HG03103 (cell line): ENCODE data around the gene USP15.
A peak's percentile ranks its signal among the peaks of the same experiment; 100 is the strongest.
"Not testable (repeated sequence)": the region's sequence is repeated elsewhere in the genome, so short reads cannot be mapped to it uniquely, and the experiment has no call there.

Experiments
- ATAC-seq: cut with Tn5 transposase; IDR thresholded peaks from one replicate; pipeline ENCODE4 v1.9.1; 2021; ENCODE audit warnings: low read depth; ENCODE audit not compliant: unreplicated experiment

The USP15 gene

DNA sequence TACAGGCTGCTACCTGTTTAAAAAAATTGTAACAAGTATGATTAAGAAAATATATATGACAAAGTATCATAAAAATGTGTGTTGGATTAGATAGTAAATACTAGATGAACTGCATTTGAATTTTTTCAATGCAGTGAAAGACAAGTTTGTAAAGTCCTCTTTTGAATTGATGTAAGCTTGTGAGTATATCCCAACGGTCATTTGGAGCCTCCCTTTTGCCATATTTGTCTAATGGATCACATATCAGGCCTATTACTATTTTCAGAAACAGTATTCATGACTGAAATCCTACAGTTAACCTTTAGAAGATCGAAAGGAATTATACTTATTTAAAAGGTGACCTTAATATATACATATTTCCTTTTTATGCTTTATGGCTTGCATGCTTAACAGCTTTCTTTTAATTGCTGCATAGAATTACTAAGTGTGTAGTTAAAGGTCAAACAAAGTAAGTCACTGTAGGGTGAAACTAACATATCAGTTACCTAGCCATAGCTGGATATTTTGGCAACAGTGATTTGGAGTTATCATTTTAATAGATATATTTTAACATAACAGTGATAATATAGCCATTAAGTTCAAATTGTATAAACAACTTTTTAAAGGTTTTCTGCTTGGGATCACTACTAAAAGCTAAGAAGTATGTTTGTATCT is 53.6 kb downstream of the USP15 start:
- ATAC-seq, result no peak

DNA sequence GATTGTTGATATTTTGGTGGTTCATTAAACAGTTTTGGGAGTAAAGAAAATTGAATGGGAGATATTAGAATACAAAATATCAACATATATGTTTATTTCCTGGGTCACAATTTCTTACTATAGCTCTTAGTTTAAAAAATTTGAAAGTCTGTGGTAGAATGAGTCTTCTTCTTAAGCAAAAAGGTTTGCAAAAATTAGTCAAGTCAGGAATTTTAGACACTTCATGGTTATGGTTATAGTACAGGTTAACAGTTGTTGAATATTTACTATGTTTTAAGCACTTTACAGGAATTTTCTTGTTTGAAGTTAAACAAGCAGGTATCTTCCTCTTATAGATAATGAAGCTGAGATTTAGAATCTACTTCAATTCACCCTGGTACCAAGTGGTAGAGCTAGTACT is 56.8 kb downstream of the USP15 start:
- ATAC-seq, result no peak

DNA sequence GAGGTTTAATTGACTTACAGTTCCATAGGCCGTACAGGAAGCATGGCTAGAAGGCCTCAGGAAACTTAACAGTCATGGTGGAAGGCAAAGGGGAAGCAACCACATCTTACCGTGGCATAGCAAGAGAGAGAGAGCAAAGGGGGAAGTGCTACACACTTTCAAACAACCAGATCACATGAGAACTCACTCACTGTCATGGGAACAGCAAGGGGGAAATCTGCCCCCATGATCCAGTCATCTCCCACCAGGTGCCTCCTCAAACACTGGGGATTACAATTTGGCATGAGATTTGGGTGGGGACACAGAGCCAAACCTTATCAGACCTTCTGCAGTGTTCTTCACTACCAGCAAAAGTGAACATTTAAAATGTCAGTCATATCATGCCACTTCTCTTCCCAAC is 58.9 kb downstream of the USP15 start:
- ATAC-seq, result no peak

DNA sequence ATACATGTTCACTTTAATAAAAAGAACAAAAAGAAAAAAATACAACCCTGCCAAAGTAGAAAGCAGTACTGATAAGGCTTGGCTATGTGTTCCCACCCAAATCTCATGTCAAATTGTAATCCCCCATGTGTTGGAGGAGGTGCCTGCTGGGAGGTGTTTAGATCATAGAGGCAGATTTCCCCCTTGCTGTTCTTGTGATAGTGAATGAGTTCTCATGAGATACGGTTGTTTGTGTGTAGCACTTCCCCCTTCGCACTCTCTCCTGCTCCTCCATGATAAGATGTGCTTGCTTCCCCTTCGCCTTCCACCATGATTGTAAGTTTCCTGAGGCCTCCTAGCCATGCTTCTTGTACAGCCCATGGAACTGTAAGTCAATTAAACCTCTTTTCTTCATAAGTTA is 59.9 kb downstream of the USP15 start:
- ATAC-seq, result no peak

DNA sequence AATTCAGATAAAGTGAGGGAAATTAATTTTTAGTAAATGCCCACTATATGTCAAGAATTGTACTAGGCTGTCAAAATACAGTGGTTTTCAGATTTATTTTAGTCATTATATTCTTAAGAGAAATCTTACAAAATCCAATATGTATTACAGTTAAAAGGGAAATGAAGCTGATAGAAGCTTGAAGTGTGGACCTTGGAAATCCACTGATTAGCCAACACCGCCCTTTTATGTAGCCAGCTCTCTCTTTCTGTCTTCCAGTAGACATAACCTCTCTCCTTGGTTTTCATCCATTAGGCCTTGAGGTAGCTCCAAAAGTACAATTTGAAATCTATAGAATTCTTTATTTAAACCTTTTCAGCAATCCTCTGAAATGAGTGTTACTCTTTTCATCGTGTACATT is 63.2 kb downstream of the USP15 start:
- no peak for ATAC-seq

DNA sequence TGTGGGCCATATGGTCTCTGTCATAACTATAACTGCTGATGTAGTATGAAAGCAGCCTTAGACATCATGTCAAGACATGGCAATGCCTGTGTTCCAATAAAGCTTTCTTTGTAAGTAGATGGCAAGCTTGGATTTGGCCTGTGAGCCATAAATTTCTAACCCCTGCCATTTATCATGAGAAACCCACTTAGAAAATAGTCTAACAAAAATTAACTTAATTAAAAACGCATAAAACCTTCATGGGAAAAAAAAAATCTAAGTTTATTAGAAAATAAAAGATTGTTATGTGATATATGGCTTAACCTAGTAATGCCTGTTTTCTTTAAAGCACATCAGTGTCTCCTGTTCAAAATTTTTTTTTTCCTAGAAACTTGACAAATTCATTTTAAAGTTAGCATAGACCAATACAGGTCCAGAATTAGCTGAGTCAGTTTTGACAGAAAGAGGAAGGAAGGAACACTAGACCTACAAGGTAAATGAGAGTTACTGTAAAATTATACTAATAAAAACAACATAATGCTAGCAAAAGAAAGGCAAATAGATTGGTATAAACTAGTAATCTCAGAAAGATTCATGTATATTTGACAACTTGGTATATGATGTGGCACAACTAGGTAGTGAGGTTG is 68.2 kb downstream of the USP15 start:
- ATAC-seq, result no peak

DNA sequence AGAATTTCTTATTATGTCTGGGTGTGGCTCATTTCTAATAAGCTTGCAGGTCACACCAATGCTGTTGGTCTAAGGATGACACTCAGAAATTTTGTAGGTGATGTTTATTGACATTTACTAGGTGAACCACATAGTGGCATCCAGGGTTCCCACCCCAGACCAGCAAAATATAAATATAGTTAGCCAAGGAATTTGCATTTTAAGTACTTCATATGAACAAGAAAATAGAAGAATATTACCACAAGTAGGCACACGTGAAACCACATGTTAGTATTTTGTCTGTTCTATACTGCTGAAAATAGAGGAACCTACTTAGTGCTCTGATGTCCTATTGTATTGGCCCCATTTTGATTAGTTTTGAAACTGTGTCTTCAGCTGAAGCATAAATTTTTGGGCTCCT is 71.1 kb downstream of the USP15 start:
- peak; percentile 74 for ATAC-seq

DNA sequence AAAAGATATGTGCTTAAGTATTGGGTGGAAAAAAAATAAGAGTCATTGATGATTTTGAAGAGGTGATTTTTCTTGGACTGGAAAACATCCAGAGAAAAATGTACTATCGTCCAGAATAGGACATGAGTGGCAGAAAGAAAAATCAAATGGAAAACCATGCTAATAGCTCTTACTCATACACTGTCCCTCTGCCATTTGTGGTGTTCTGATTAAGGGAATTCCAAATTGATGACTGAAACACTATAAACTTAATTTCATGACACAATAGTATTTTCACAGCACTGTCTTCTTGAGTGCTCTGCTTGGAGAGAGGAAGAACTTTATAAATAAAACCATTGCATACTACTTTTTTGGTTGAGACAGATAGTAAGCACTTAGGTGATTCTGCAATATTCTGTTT is 72.4 kb downstream of the USP15 start:
- no peak for ATAC-seq

DNA sequence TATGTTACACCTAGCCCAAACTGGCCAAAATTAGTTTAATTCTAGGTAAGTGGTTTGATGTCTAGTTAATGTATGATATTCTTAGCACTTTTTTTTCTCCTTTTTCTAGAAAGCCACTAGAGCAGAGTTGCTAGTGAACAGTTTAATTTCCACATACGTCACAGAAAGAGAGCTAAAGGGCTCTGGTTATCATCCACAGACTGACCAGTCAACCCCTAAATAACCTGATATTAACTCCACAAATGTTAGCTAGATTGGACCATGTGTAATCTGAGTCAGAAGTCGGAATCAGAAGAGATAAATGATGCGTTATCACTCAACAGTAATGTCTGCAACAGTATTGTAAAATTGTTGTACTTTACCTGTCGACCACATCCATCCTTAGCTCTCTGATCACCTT is 74.9 kb downstream of the USP15 start:
- no peak for ATAC-seq

DNA sequence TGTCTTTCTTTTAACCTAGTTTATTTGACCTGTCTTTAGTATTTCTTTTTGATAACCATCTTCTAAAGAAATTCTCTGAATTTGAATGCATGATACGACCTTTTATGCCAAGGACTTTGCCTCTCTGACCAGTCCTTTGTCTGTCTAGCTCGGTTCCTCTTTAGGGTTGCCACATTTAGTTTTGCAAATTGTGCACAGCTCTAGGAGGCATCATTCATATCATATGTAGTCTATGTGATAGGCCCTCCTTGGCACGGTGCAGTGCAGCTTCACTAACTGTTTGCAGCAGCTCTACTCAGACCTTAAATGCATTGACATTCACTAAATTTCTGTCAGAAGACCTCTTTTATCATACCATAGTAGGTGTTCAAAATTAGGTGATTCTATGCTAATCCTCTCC is 75.6 kb downstream of the USP15 start:
- no peak for ATAC-seq

DNA sequence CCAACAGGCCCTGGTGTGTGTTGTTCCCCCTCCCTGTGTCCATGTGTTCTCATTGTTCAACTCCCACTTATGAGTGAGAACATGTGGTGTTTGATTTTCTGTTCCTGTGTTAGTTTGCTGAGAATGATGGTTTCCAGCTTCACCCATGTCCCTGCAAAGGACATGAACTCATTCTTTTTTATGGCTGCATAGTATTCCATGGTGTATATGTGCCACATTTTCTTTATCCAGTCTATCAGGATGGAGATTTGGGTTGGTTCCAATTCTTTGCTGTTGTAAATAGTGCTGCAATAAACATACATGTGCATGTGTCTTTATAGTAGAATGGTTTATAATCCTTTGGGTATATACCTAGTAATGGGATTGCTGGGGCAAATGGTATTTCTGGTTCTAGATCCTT is 77.4 kb downstream of the USP15 start:
- not testable (repeated sequence) for ATAC-seq

DNA sequence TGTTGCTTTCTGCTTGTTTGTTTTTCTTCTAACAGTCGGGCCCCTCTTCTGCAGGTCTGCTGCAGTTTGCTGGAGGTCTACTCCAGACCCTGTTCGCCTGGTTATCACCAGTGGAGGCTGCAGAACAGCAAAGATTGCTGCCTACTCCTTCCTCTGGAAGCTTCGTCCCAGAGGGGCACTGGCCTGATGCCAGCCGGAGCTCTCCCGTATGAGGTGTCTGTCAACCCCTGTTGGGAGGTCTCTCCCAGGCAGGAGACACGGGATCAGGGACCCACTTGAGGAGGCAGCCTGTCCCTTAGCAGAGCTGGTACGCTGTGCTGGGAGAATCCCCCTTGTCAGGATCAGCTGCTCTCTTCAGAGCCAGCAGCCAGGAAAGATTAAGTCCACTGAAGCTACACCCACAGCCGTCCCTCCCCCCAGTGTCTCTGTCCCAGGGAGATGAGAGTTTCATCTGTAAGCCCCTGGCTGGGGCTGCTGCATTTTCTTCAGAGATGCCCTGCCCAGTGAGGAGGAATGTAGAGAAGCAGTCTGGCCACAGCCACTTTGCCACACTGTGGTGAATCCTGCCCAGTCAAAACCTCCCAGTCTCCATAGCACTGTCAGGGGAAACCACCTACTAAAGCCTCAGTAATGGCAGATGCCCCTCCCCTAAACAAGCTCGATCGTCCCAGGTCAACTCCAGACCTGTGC is 82.6 kb downstream of the USP15 start:
- not testable (repeated sequence) for ATAC-seq

DNA sequence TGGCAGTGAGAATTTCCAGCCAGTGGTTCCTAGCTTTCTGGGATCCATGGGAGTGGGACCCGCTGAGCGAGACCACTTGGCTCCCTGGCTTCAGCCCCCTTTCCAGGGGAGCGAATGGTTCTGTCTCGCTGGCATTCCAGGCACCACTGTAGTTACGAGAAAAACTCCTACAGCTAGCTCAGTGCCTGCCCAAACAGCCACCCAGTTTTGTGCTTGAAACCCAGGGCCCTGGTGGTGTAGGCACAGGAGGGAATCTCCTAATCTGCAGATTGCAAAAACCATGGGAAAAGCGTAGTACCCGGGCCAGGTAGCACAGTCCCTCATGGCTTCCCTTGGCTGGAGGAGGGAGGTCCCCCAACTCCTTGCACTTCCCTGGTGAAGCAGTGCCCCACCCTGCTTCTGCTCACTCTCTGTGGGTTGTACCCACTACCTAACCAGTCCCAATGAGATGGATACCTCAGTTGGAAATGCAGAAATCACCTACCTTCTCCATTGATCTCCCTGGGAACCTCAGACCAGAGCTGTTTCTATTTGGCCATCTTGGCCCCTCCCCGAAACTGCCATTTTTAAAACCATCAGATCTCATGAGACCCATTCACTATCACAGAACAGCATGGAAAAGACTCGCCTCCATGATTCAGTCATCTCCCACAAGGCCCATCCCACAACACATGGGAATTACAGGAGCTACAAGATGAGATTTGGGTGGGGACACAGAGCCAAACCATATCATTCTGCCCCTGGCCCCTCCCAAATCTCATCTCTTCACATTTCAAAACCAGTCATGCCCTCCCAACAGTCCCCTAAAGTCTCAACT is 83.3 kb downstream of the USP15 start:
- not testable (repeated sequence) for ATAC-seq

DNA sequence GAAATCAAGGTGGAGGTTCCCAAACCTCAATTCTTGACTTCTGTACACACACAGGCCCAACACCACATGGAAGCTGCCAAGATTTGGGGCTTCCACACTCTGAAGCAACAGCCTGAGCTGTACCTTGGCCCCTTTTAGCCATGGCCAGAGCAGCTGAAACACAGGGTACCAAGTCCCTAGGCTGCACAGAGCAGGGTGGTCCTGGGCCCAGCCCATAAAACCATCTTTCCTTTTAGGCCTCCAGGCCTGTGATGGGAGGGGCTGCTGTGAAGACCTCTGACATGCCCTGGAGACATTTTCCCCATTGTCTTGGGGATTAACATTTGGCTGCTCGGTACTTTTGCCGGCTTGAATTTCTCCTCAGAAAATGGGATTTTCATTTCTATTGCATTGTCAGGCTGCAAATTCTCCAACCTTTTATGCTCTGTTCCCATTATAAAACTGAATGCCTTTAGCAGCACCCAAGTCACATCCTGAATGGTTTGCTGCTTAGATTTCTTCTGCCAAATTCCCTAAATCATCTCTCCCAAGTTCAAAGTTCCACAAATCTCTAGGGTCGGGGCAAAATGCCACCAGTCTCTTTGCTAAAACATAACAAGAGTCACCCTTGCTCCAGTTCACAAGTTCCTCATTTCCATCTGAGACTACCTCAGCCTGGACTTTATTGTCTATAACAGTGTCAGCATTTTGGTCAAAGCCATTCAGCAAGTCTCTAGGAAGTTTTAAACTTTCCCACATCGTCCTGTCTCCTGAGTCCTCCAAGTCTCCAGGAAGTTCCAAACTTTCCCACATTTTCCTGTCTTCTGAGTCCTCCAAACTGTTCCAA is 84.7 kb downstream of the USP15 start:
- not testable (repeated sequence) for ATAC-seq

DNA sequence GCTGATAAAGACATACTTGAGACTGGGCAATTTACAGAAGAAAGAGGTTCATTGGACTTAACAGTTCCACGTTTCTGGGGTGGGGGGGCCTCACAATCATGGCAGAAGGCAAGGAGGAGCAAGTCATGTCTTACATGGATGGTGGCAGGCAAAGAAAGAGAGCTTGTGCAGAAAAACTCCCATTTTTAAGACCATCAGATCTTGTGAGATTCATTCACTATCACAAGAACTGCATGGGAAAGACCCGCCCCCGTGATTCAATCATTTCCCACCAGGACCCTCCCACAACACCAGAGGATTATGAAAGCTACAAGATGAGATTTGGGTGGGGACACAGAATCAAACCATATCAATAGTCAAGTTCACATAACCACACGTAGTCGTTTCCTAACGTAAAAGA is 85.5 kb downstream of the USP15 start:
- no peak for ATAC-seq

DNA sequence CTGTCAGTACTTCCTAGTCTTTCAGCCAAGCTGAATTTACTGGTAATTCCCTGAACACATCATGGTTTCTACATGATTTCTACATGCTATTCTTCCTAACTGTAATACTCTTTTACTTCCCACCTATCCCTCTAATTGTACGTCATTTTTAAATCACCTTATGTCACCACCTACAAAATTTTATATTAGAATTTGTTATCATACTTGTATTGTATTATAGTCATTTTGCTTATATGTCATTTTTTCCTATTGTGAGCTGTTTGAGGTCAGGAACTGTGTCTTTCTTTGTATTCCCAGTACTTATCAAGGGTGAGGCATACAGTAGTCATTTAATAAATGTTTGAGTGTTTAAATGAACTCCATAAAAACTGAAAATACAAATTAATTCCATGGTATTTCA is 86.6 kb downstream of the USP15 start:
- ATAC-seq, result no peak

DNA sequence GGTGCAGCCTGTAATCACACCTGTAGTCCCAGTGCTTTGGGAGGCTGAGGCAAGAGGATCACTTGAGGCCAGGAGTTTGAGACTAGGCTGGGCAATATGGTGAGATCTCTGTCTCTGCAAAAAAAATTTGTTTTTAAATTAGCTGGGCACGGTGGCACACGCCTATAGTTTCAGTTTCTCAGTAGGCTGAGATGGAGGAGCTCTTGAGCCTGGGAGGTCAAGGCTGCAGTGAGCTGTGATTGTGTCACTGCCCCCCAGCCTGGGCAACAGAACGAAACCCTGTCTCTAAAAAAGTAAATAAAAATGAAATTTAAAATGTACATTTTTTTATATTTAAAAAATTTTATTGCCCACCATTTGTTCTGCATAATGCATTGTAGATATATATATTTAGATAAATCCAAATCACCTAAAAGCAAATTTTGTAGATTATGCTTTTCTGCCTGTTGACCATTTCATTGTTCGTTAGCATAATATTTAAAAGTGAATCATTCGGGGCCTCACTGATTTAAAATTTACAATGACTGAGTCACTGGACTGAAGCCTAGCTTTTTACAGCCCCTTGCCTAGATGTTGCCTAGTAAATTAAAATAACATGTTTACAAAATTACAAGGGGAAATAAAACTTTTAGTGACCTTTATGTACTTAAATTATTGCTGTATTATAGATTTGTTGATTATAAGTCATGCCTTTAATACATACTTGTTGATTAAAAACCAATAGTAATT is 87.9 kb downstream of the USP15 start:
- no peak for ATAC-seq

DNA sequence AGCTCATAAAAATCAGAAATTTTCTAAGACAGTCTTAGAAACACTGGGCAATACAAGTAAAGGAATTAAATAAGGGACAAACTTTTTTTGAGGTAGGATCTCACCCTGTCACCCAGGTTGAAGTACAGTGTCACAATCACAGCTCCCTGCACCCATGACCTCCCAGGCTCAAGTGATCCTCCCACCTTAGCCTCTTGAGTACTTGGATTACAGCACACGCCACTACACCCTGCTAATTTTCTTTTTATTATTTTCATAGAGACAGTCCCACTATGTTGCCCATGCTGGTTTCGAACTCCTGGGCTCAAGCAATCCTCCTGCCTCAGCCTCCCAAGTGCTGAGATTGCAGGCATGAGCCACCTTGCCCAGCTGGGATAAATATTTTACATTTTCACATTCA is 90.3 kb downstream of the USP15 start:
- no peak for ATAC-seq

DNA sequence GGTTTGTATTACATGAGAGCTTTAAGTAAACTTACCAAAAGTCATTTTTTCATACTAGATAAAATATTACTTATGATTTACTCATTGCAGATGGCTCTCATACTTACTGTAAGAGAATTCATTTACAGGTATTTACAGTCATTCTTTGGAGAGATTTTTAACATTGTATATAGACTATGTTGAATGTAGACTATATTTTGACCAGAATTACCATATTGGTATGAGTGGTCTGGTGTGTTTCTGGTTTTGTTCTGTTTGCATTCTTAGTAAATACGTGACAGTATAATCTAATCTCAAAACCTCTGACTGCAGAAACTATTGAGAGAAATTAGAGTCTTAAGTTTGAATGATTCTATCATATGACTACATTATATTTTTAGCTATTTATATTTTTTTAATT is 91.1 kb downstream of the USP15 start:
- no peak for ATAC-seq

DNA sequence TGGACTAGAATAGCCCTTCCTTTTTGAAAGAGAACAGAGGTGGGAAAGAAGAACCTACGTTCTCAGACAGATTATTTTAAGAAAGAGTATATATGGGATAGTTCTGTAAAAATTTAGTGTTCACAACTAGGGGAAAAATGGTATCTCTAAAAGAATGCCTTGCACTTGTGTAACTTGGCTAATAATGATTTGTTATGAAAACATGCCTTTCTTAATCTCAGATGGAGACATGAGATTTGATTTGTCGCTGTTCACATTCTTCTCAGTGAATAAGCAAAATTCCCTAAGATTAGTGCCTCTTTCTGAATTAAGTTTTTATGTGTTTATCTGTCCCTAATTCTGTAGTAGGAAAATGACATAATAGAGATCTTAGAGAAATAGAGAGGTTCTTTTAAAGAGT is 100.8 kb downstream of the USP15 start:
- ATAC-seq, result no peak
